Lower leg skin (tissue), 3 donors: ENCODE measurements around the gene ENAH.

Experiments used
- POLR2A ChIP-seq, 2 donors: fragments of 450-650 bp; IDR thresholded peaks; one replicate each; pipeline ENCODE4 v1.6.1; 2016 to 2017; ENCODE audit warnings: antibody characterized with exemption in 2 of 2, mild to moderate bottlenecking in 1 of 2, moderate library complexity in 1 of 2
- TF ChIP-seq, protein P1 (sequence below), 3 donors: fragments of 450-650 bp; IDR thresholded peaks; one replicate each; pipeline ENCODE4 v1.5.1; 2016; ENCODE audit warnings: antibody characterized with exemption in 3 of 3, mild to moderate bottlenecking in 3 of 3, moderate library complexity in 2 of 3

DNA sequence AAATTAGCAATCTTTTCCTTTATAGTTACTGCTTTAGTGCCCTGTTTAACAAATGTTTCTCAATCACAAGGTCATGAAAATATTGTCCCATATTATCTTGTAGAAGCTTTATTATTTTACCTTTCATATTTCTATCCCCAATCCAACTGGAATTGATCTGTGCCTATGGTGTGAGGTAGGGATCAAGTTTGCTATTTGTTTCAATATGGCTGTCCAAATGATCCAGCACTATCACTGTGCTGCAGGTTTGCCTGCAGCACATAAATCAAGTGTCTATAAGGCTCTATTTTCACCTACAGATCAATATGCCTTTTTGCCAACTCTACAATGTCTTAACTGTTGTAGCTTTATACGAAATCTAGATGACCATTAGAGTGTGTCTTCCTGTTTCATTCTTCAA lies 96.2 kb downstream of the ENAH start:
- TF ChIP-seq, protein P1, sequence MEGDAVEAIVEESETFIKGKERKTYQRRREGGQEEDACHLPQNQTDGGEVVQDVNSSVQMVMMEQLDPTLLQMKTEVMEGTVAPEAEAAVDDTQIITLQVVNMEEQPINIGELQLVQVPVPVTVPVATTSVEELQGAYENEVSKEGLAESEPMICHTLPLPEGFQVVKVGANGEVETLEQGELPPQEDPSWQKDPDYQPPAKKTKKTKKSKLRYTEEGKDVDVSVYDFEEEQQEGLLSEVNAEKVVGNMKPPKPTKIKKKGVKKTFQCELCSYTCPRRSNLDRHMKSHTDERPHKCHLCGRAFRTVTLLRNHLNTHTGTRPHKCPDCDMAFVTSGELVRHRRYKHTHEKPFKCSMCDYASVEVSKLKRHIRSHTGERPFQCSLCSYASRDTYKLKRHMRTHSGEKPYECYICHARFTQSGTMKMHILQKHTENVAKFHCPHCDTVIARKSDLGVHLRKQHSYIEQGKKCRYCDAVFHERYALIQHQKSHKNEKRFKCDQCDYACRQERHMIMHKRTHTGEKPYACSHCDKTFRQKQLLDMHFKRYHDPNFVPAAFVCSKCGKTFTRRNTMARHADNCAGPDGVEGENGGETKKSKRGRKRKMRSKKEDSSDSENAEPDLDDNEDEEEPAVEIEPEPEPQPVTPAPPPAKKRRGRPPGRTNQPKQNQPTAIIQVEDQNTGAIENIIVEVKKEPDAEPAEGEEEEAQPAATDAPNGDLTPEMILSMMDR (IDR thresholded peaks at IDR 0.05), result no peak
- TF ChIP-seq POLR2A (IDR thresholded peaks at IDR 0.05), result no peak
